Mucosa of descending colon (tissue), 3 donors: ENCODE measurements around the gene ZNF561. TPM values are rescaled to one million over a fixed set of nuclear protein-coding genes. Genes with fewer than 3 reads are reported as not detected.

ENCODE experiments used
- ATAC-seq: fragments of 200-7000 bp; cut with Tn5 transposase; one replicate; pipeline ENCODE4 v1.9.1; 2020; ENCODE audit warnings: mild to moderate bottlenecking, moderate library complexity
- DNase-seq, 3 donors: peaks; one replicate each; pipeline ENCODE4 v3.0.0-alpha.2; 2020
- H3K36me3 ChIP-seq: fragments of 200-600 bp; one replicate; pipeline ENCODE4 v1.8.0; 2021; ENCODE audit warnings: low read depth, mild to moderate bottlenecking
- H3K4me1 ChIP-seq: fragments of 200-600 bp; one replicate; pipeline ENCODE4 v1.8.0; 2021; ENCODE audit warnings: low read depth, mild to moderate bottlenecking
- H3K4me3 ChIP-seq: fragments of 200-600 bp; one replicate; pipeline ENCODE4 v1.8.0; 2021; ENCODE audit warnings: mild to moderate bottlenecking
- H3K9me3 ChIP-seq: fragments of 200-600 bp; one replicate; pipeline ENCODE4 v1.8.0; 2021; ENCODE audit warnings: mild to moderate bottlenecking
- intact Hi-C, 2 donors: fragments of 100-400 bp; cut with DNase I in 1 of 2; cut with micrococcal nuclease in 1 of 2; formaldehyde crosslinking; loops; one replicate each; pipeline versions ENCODE4 v1.11.0 to v1.11.1; 2022; cut with DNase I, micrococcal nuclease
- total RNA-seq, 3 donors: library from RNA; stranded (reverse); fragmentation: NEBNext Ultra II Directional in 2 of 3; extraction: Animal tissue kit (Norgen Biotek cat#: 25700) in 2 of 3; gene quantifications; one replicate each; pipeline versions ENCODE4 v1.2.1 to v1.2.4, GENCODE V29; 2021 to 2023
- TF ChIP-seq, protein P1 (sequence below): fragments of 200-600 bp; IDR thresholded peaks from one replicate; pipeline ENCODE4 v1.8.0; 2022; ENCODE audit warnings: antibody characterized with exemption, mild to moderate bottlenecking
- donor health status: DM: no; HTN: no; CAD: no; lungs with moderate emphysema.
- donor health status: DM: no; HTN: no; CAD: no.
- donor health status: DM: no; HTN: yes; CAD: no.

ZNF561 gene
- total RNA-seq, 3 donors from 2014 or later = 22.6 to 42.2 (median 31.9) TPM

DNA sequence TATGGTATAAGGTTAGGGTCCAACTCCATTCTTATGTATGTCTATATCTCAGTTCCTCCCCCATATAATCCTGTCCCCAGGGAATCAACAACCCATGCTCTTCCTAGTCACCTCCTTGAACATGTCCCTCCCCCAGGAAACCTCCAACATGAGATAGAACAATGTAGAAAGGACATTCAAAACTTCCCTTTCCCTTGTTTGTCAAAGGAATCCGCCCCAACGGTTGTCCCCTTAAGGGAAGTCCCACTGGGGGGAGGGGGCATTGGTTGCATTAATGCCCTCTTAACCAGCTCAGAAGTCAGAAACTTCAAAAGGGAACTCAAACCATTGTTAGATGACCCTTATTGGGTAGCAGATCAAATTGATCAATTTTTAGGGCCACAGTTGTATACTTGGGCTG is 6.8 kb upstream of the ZNF561 start:
- no peaks in the 10 kb centered on the region for H3K9me3 ChIP-seq
- ATAC-seq (no peak), DNase-seq (no peak)
- H3K4me3 ChIP-seq = no peak overlapping the region
- TF ChIP-seq, protein P1, sequence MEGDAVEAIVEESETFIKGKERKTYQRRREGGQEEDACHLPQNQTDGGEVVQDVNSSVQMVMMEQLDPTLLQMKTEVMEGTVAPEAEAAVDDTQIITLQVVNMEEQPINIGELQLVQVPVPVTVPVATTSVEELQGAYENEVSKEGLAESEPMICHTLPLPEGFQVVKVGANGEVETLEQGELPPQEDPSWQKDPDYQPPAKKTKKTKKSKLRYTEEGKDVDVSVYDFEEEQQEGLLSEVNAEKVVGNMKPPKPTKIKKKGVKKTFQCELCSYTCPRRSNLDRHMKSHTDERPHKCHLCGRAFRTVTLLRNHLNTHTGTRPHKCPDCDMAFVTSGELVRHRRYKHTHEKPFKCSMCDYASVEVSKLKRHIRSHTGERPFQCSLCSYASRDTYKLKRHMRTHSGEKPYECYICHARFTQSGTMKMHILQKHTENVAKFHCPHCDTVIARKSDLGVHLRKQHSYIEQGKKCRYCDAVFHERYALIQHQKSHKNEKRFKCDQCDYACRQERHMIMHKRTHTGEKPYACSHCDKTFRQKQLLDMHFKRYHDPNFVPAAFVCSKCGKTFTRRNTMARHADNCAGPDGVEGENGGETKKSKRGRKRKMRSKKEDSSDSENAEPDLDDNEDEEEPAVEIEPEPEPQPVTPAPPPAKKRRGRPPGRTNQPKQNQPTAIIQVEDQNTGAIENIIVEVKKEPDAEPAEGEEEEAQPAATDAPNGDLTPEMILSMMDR = no peak
- H3K36me3 ChIP-seq = no peaks in the 10 kb centered on the region
- no peaks in the 10 kb centered on the region for H3K4me1 ChIP-seq
- intact Hi-C loops = loop anchor here in 1 of 2 donors (10.0 kb wide), 1 partner anchor 167 kb away; no protein-coding TSS in a partner anchor

DNA sequence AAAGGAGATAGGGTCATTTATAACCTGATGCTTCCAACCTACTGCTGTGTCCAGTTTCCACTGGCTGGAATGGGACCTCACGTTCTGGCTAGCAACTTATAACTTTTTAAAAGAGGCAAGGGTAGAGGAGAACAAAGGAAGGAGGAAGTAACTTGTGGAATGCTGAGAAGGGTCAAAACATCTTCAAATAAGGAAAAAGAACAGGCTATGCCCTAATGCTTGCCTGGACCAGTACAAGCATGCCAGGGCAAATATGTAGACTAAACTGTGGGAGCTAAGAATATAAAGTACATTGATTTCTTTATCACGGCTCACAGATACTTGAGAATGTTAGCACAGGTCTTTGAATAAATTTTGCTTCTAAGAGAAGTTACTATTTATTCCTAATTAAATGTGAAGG is 1.5 kb upstream of the ZNF561 start:
- Histone ChIP-seq H3K9me3 (no peaks in the 10 kb centered on the region), H3K36me3 (no peaks in the 10 kb centered on the region), H3K4me1 (peaks cover 7% of the 10 kb centered on the region), H3K4me3 (no peak overlapping the region)
- intact Hi-C loops = loop anchor here (5.0 to 10.0 kb wide), 2 partner anchors 172 to 175 kb away; no protein-coding TSS in a partner anchor
- TF ChIP-seq, protein P1 = no peak
- no peak for DNase-seq
- no peak for ATAC-seq

DNA sequence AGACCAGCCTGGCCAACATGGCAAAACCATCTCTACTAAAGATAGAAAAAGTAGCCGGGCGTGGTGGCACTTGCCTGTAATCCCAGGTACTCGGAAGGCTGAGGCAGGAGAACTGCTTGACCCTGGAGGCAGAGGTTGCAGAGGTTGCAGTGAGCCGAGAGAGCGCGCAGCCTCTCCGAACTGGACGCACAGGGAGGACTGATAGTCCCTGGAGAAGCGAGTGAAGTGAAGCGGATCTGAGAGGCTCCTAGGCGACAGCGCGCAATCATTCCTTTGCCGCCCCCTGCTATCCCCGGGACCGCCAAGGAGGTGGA is 233 bp downstream of the ZNF561 start:
- peaks cover 5% of the 10 kb centered on the region for H3K36me3 ChIP-seq
- H3K4me1 ChIP-seq = peaks cover 7% of the 10 kb centered on the region
- ATAC-seq (peak; percentile 68), DNase-seq (no peak)
- peak overlapping the region; percentile 53 for H3K4me3 ChIP-seq
- H3K9me3 ChIP-seq = no peaks in the 10 kb centered on the region
- intact Hi-C loops = loop anchor here (5.0 to 10.0 kb wide), 2 partner anchors 174 to 177 kb away; no protein-coding TSS in a partner anchor
- TF ChIP-seq, protein P1 = no peak

DNA sequence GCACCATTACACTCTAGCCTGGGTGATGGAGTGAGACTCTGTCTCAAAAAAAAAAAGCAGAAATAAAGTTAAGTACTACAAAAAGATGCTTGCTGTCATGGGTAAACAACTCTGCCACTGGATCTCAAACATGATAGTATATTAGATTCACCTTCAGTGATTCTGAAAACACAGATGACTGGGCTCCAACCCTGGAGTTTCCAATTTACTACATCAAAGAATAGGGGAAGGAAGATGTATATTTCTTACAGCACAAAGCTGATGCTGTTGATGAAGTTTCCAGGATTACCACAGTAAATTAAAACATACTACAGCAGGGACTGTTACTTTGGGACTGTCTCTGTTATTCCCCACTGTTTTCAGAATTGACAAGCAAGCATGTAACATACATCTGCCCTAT is 5.2 kb downstream of the ZNF561 start:
- Histone ChIP-seq H3K36me3 (peaks cover 43% of the 10 kb centered on the region), H3K4me3 (no peak overlapping the region), H3K4me1 (peaks cover 7% of the 10 kb centered on the region), H3K9me3 (peaks cover 35% of the 10 kb centered on the region)
- no peak for ATAC-seq
- intact Hi-C loops = no loop called here
- TF ChIP-seq, protein P1 = no peak
- no peak for DNase-seq

DNA sequence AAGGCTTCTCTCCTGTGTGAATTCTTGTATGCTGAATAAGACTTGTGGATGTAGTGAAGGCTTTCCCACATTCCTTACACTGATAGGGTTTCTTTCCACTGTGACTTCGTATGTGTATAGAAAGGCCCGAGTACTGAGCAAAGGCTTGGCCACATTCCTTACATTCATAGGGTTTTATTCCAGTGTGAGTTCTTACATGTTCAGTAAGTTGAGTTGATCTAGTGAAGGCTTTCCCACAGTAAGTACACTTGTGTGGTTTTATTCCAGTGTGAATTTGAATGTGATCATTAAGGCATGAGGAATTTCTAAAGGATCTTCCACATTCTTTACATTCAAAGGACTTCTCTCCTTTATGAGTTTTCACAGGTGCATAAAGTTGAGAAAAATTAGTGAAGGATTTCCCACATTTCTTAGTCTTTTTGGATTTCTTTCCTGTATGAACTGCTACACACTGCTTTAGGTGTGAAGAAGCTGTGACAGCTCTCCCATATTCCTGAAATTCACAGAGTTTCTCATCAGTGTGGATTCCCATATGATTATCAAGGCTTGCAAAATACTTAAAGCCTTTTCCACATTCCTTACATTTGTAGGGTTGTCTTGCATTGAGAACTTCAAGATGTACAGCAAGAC is 10.4 kb downstream of the ZNF561 start:
- Histone ChIP-seq H3K4me1 (no peaks in the 10 kb centered on the region), H3K9me3 (peaks cover 82% of the 10 kb centered on the region), H3K36me3 (peaks cover 40% of the 10 kb centered on the region), H3K4me3 (no peak overlapping the region)
- TF ChIP-seq, protein P1 = no peak
- DNase-seq (no peak), ATAC-seq (no peak)
- intact Hi-C loops = no loop called here

DNA sequence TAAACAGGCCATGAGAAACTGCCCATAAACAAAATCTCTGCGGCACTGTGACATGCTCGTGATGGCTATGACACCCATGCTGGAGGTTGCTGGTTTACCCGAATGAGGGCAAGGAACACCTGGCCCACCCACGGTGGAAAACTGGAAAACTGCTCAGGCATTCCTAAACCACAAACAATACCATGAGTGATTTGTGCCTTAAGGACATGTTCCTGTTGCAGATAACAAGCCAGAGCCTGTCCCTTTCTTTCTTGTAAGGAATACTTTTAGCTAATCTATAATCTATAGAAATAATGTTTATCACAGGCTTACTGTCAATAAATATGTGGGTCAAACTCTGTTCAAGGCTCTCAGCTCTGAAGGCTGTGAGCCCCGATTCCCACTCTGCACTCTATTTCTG is 12.1 kb downstream of the ZNF561 start:
- intact Hi-C loops = no loop called here
- DNase-seq (no peak), ATAC-seq (no peak)
- TF ChIP-seq, protein P1 = no peak
- no peaks in the 10 kb centered on the region for H3K4me1 ChIP-seq
- peaks cover 31% of the 10 kb centered on the region for H3K36me3 ChIP-seq
- no peak overlapping the region for H3K4me3 ChIP-seq
- H3K9me3 ChIP-seq = peaks cover 81% of the 10 kb centered on the region
